ENCODE data around the gene MORC3.
"Not testable (repeated sequence)": the region's sequence is repeated elsewhere in the genome, so short reads cannot be mapped to it uniquely, and the experiment has no call there.

Gene MORC3

GRCh38 chr21:36385233-36386030 is 65.4 kb downstream of the MORC3 start, which contains the start of gene CHAF1B:
TSS of gene CHAF1B (plus strand) at chr21:36385392. CDS start at chr21:36386137, 745 bp downstream.
- peak; percentile 86 for DNase-seq (ENCODE audit: low spot score)

- no peak for DNase-seq (ENCODE audit: low spot score)
Observed at GRCh38 chr21:36386031-36386642, 66.1 kb downstream of the MORC3 start.

- DNase-seq (ENCODE audit: low spot score): no peak
Observed at GRCh38 chr21:36388096-36388495, 68.1 kb downstream of the MORC3 start.

- DNase-seq (ENCODE audit: low spot score): no peak
Observed at GRCh38 chr21:36388835-36389234, 68.8 kb downstream of the MORC3 start.

- DNase-seq (ENCODE audit: low spot score): not testable (repeated sequence)
Observed at GRCh38 chr21:36391649-36392048, 71.7 kb downstream of the MORC3 start.

- DNase-seq (ENCODE audit: low spot score): no peak
Observed at GRCh38 chr21:36395353-36396111, 75.5 kb downstream of the MORC3 start.

GRCh38 chr21:36396325-36396724 is 76.3 kb downstream of the MORC3 start:
- no peak for DNase-seq (ENCODE audit: low spot score)

- DNase-seq (ENCODE audit: low spot score): no peak
Observed at GRCh38 chr21:36396971-36397370, 77.0 kb downstream of the MORC3 start.

- no peak for DNase-seq (ENCODE audit: low spot score)
Observed at GRCh38 chr21:36397606-36398005, 77.6 kb downstream of the MORC3 start.

GRCh38 chr21:36399736-36400135 is 79.7 kb downstream of the MORC3 start:
- not testable (repeated sequence) for DNase-seq (ENCODE audit: low spot score)

- DNase-seq (ENCODE audit: low spot score): no peak
Observed at GRCh38 chr21:36400719-36401118, 80.7 kb downstream of the MORC3 start.

- no peak for DNase-seq (ENCODE audit: low spot score)
Observed at GRCh38 chr21:36402339-36402738, 82.3 kb downstream of the MORC3 start.

GRCh38 chr21:36403713-36404112 is 83.7 kb downstream of the MORC3 start:
- DNase-seq (ENCODE audit: low spot score): no peak

- no peak for DNase-seq (ENCODE audit: low spot score)
Observed at GRCh38 chr21:36408568-36408967, 88.6 kb downstream of the MORC3 start.

GRCh38 chr21:36411301-36411700 is 91.3 kb downstream of the MORC3 start:
- DNase-seq (ENCODE audit: low spot score): no peak

- no peak for DNase-seq (ENCODE audit: low spot score)
Observed at GRCh38 chr21:36412916-36413315, 92.9 kb downstream of the MORC3 start.

- no peak for DNase-seq (ENCODE audit: low spot score)
Observed at GRCh38 chr21:36415375-36415774, 95.4 kb downstream of the MORC3 start.

GRCh38 chr21:36419241-36419640 is 99.2 kb downstream of the MORC3 start:
- no peak for DNase-seq (ENCODE audit: low spot score)

GRCh38 chr21:36419996-36420395 is 100.0 kb downstream of the MORC3 start:
- peak; percentile 73 for DNase-seq (ENCODE audit: low spot score)

- DNase-seq (ENCODE audit: low spot score): no peak
Observed at GRCh38 chr21:36420571-36421339, 100.8 kb downstream of the MORC3 start.

- peak; percentile 74 for DNase-seq (ENCODE audit: low spot score)
Observed at GRCh38 chr21:36422279-36423098, 102.5 kb downstream of the MORC3 start.

All from hematopoietic multipotent progenitor cell treated with erythropoietin and hydrocortisone succinate and interleukin-3 and kit ligand, for 15 days (in vitro differentiated cells).